H9 (cell line): Measurements from ENCODE around the gene TMBIM6. TPM values are rescaled to one million over a fixed set of nuclear protein-coding genes. Genes with fewer than 3 reads are reported as not detected.

Source experiments
- DNase-seq: peaks from one replicate; pipeline ENCODE4 v3.0.0-alpha.2; 2017
- H2AFZ ChIP-seq: one replicate; pipeline ENCODE4 v1.6.1; 2013; ENCODE audit warnings: mild to moderate bottlenecking, low read length, control low read depth, moderate library complexity
- H2AK5ac ChIP-seq: 2 replicates; pipeline ENCODE4 v1.6.1; 2013; ENCODE audit warnings: low read length, control low read depth, mixed read lengths; ENCODE audit not compliant: insufficient read length
- H2BK120ac ChIP-seq: one replicate; pipeline ENCODE4 v1.6.1; 2013; ENCODE audit warnings: low read depth, mild to moderate bottlenecking, low read length, control low read depth, inconsistent platforms; ENCODE audit not compliant: poor library complexity, severe bottlenecking
- H2BK12ac ChIP-seq: 2 replicates; pipeline ENCODE4 v1.6.1; 2013; ENCODE audit warnings: low read length, control low read depth, mixed read lengths, low read depth; ENCODE audit not compliant: insufficient read length
- H2BK15ac ChIP-seq: 2 replicates; pipeline ENCODE4 v1.6.1; 2013; ENCODE audit warnings: low read depth, low read length, control low read depth
- H2BK20ac ChIP-seq: one replicate; pipeline ENCODE4 v1.6.1; 2013; ENCODE audit warnings: low read depth, mild to moderate bottlenecking, low read length, control low read depth, inconsistent platforms; ENCODE audit not compliant: poor library complexity, severe bottlenecking
- H2BK5ac ChIP-seq: 2 replicates; pipeline ENCODE4 v1.6.1; 2013; ENCODE audit warnings: low read length, control low read depth, mixed read lengths; ENCODE audit not compliant: insufficient read length
- H3K14ac ChIP-seq: 2 replicates; pipeline ENCODE4 v1.6.1; 2013; ENCODE audit warnings: low read length, control low read depth; ENCODE audit not compliant: insufficient read depth
- H3K18ac ChIP-seq: 2 replicates; pipeline ENCODE4 v1.6.1; 2013; ENCODE audit warnings: low read depth, mild to moderate bottlenecking, mixed read lengths, low read length, control low read depth; ENCODE audit not compliant: insufficient read length
- H3K23ac ChIP-seq: 2 replicates; pipeline ENCODE4 v1.6.1; 2013; ENCODE audit warnings: low read length, control low read depth, mixed read lengths, low read depth; ENCODE audit not compliant: insufficient read length
- H3K23me2 ChIP-seq: 2 replicates; pipeline ENCODE4 v1.6.1; 2013; ENCODE audit warnings: low read depth, mild to moderate bottlenecking, mixed read lengths, low read length, control low read depth; ENCODE audit not compliant: insufficient read length, poor library complexity, severe bottlenecking
- H3K27ac ChIP-seq: 2 replicates; pipeline ENCODE4 v1.5.1; 2013; ENCODE audit warnings: low read length, control low read depth, mixed read lengths, low read depth; ENCODE audit not compliant: insufficient read length
- H3K27me3 ChIP-seq: 2 replicates; pipeline ENCODE4 v1.6.1; 2013; ENCODE audit warnings: low read length, control low read depth, inconsistent platforms; ENCODE audit not compliant: insufficient read depth
- H3K4ac ChIP-seq: 2 replicates; pipeline ENCODE4 v1.6.1; 2013; ENCODE audit warnings: low read depth, mild to moderate bottlenecking, control low read depth, inconsistent platforms, low read length, moderate library complexity
- H3K4me1 ChIP-seq: 2 replicates; pipeline ENCODE4 v1.6.1; 2013; ENCODE audit warnings: low read length, control low read depth, inconsistent platforms; ENCODE audit not compliant: insufficient read depth
- H3K4me2 ChIP-seq: 2 replicates; pipeline ENCODE4 v1.6.1; 2013; ENCODE audit warnings: low read length, control low read depth, mixed read lengths; ENCODE audit not compliant: insufficient read length, insufficient read depth
- H3K56ac ChIP-seq: 2 replicates; pipeline ENCODE4 v1.6.1; 2013; ENCODE audit warnings: low read depth, mild to moderate bottlenecking, mixed read lengths, low read length, control low read depth; ENCODE audit not compliant: insufficient read length
- H3K79me1 ChIP-seq: 2 replicates; pipeline ENCODE4 v1.6.1; 2013; ENCODE audit warnings: low read depth, mild to moderate bottlenecking, moderate library complexity, low read length, control low read depth, inconsistent platforms; ENCODE audit not compliant: insufficient read depth, poor library complexity, severe bottlenecking
- H3K79me2 ChIP-seq: 2 replicates; pipeline ENCODE4 v1.6.1; 2013; ENCODE audit warnings: low read length, control low read depth, inconsistent platforms; ENCODE audit not compliant: insufficient read depth
- H3K9ac ChIP-seq: 2 replicates; pipeline ENCODE4 v1.6.1; 2013; ENCODE audit warnings: low read length, control low read depth, mixed read lengths; ENCODE audit not compliant: insufficient read length; ENCODE audit errors: extremely low read depth
- H3K9me3 ChIP-seq: one replicate; pipeline ENCODE4 v1.6.1; 2013; ENCODE audit warnings: low read depth, low read length, inconsistent platforms; ENCODE audit not compliant: control insufficient read depth
- H3T11ph ChIP-seq: one replicate; pipeline ENCODE4 v1.6.1; 2013; ENCODE audit warnings: mild to moderate bottlenecking, low read length, control low read depth, inconsistent platforms
- H4K20me1 ChIP-seq: one replicate; pipeline ENCODE4 v1.6.1; 2013; ENCODE audit not compliant: control insufficient read depth, insufficient read length, insufficient read depth
- H4K5ac ChIP-seq: 2 replicates; pipeline ENCODE4 v1.6.1; 2013; ENCODE audit warnings: low read depth, mild to moderate bottlenecking, mixed read lengths, low read length, control low read depth; ENCODE audit not compliant: insufficient read length
- H4K8ac ChIP-seq: replicated peaks from 2 replicates; pipeline ENCODE4 v1.6.1; 2013; ENCODE audit warnings: low read length, control low read depth, mixed read lengths, low read depth; ENCODE audit not compliant: insufficient read length
- H4K91ac ChIP-seq: 2 replicates; pipeline ENCODE4 v1.6.1; 2013; ENCODE audit warnings: low read depth, mild to moderate bottlenecking, moderate library complexity, mixed read lengths, low read length, control low read depth; ENCODE audit not compliant: insufficient read length
- H3K27ac Mint-ChIP-seq, 3 experiments: 2 replicates in 2 of 3; 3 replicates in 1 of 3; pipeline ENCODE4 v1.8.0; 2020 to 2021; ENCODE audit warnings: mixed read lengths in 3 of 3, mild to moderate bottlenecking in 1 of 3, moderate library complexity in 1 of 3
- H3K27me3 Mint-ChIP-seq: 2 replicates; pipeline ENCODE4 v1.8.0; 2021; ENCODE audit warnings: low read depth, mild to moderate bottlenecking, moderate library complexity, mixed read lengths
- H3K36me3 Mint-ChIP-seq, 3 experiments: 2 replicates in 2 of 3; 3 replicates in 1 of 3; pipeline ENCODE4 v1.8.0; 2020 to 2021; ENCODE audit warnings: low read depth in 3 of 3, mixed read lengths in 3 of 3; ENCODE audit not compliant: insufficient read depth in 1 of 3
- H3K4me1 Mint-ChIP-seq, 2 experiments: 2 replicates each; pipeline ENCODE4 v1.8.0; 2020; ENCODE audit warnings: mixed read lengths in 2 of 2
- H3K4me3 Mint-ChIP-seq, 2 experiments: 2 replicates in 1 of 2; 3 replicates in 1 of 2; pipeline ENCODE4 v1.8.0; 2020 to 2021; ENCODE audit warnings: mild to moderate bottlenecking in 2 of 2, mixed read lengths in 2 of 2, moderate library complexity in 1 of 2
- H3K9me3 Mint-ChIP-seq, 2 experiments: 2 replicates in 1 of 2; 3 replicates in 1 of 2; pipeline ENCODE4 v1.8.0; 2020; ENCODE audit warnings: mild to moderate bottlenecking in 2 of 2, mixed read lengths in 2 of 2, moderate library complexity in 1 of 2
- CTCF ChIP-seq: fragments of 200-600 bp; sonication (generic); conservative IDR thresholded peaks from 3 replicates; pipeline ENCODE4 v1.8.0; 2021; ENCODE audit warnings: antibody characterized with exemption, mild to moderate bottlenecking
- WGBS: extraction: QIAGEN DNeasy Blood & Tissue Kit; methylation state at CpG from one replicate; pipeline ENCODE4 v1.1.7; 2013; ENCODE audit warnings: missing lambda C conversion rate, low lambda C conversion rate, mixed read lengths; ENCODE audit not compliant: insufficient read length; ENCODE audit errors: extremely low coverage; 5-methylcytosine and 5-hydroxymethylcytosine counted together
- total RNA-seq: library from RNA; stranded (reverse); gene quantifications from 2 replicates; pipeline ENCODE4 v1.2.1, GENCODE V29; 2021

TMBIM6 gene
- total RNA-seq, 1 experiment from 2014 or later, result 362 TPM

- no CpG with 5 or more reads among the region's 7 CpGs for WGBS
- H4K20me1 ChIP-seq, result no peaks in the 10 kb centered on the region
- H2BK120ac ChIP-seq, result no peak overlapping the region
- H3K27ac ChIP-seq, result no peak overlapping the region
- no peak overlapping the region for H2AFZ ChIP-seq
- H3K14ac ChIP-seq, result no peak overlapping the region
- H4K91ac ChIP-seq, result no peak overlapping the region
- H3K23me2 ChIP-seq, result no peaks in the 10 kb centered on the region
- H3T11ph ChIP-seq, result no peak overlapping the region
- no peaks in the 10 kb centered on the region for H3K79me2 ChIP-seq
- no peaks in the 10 kb centered on the region for H3K36me3 Mint-ChIP-seq
- no peak overlapping the region for H3K4ac ChIP-seq
- no peak overlapping the region for H2BK20ac ChIP-seq
- no peak overlapping the region for H4K8ac ChIP-seq
- H3K9ac ChIP-seq, result no peak overlapping the region
- H3K18ac ChIP-seq, result no peak overlapping the region
- H3K27me3 Mint-ChIP-seq, result peaks cover 30% of the 10 kb centered on the region
- peak; percentile 87 for TF ChIP-seq CTCF
- H3K4me1 Mint-ChIP-seq, result peaks cover 13 to 19% of the 10 kb centered on the region in 2 experiments
- DNase-seq, result peak; percentile 88
- no peak overlapping the region for H3K27ac Mint-ChIP-seq
- no peaks in the 10 kb centered on the region for H3K9me3 Mint-ChIP-seq
- H2BK5ac ChIP-seq, result no peak overlapping the region
- no peak overlapping the region for H2AK5ac ChIP-seq
- H3K79me1 ChIP-seq, result no peaks in the 10 kb centered on the region
- no peak overlapping the region for H2BK15ac ChIP-seq
- H3K4me1 ChIP-seq, result no peaks in the 10 kb centered on the region
- no peak overlapping the region for H2BK12ac ChIP-seq
- H3K56ac ChIP-seq, result no peak overlapping the region
- no peaks in the 10 kb centered on the region for H3K9me3 ChIP-seq
- H3K4me2 ChIP-seq, result no peak overlapping the region
- H4K5ac ChIP-seq, result no peak overlapping the region
- H3K27me3 ChIP-seq, result no peaks in the 10 kb centered on the region
- no peak overlapping the region for H3K4me3 Mint-ChIP-seq
- no peak overlapping the region for H3K23ac ChIP-seq
Observed at GRCh38 chr12:49776413-49776812, 35.1 kb downstream of the TMBIM6 start.
